Neural crest cell (in vitro differentiated cells): Measurements from ENCODE around the gene CSF1R. TPM values are rescaled to one million over a fixed set of nuclear protein-coding genes. Genes with fewer than 3 reads are reported as not detected.

Source experiments
- DNase-seq: peaks from one replicate; pipeline ENCODE4 v3.0.0; 2021; ENCODE audit warnings: low read depth, mixed read lengths, low spot score
- H3K27ac Mint-ChIP-seq: one replicate; pipeline ENCODE4 v1.8.0; 2021; ENCODE audit warnings: mild to moderate bottlenecking, mixed read lengths; ENCODE audit not compliant: unreplicated experiment
- H3K27me3 Mint-ChIP-seq: 2 replicates; pipeline ENCODE4 v1.8.0; 2021; ENCODE audit warnings: low read depth, mild to moderate bottlenecking, mixed read lengths
- H3K36me3 Mint-ChIP-seq: 2 replicates; pipeline ENCODE4 v1.8.0; 2021; ENCODE audit warnings: low read depth, mild to moderate bottlenecking, mixed read lengths
- H3K4me1 Mint-ChIP-seq: 2 replicates; pipeline ENCODE4 v1.8.0; 2021; ENCODE audit warnings: mixed read lengths
- H3K4me3 Mint-ChIP-seq: one replicate; pipeline ENCODE4 v1.8.0; 2021; ENCODE audit warnings: mild to moderate bottlenecking, mixed read lengths
- H3K9me3 Mint-ChIP-seq: 2 replicates; pipeline ENCODE4 v1.8.0; 2021; ENCODE audit warnings: mixed read lengths
- total RNA-seq: library from RNA; stranded (reverse); gene quantifications from 2 replicates; pipeline ENCODE4 v1.2.1, GENCODE V29; 2021
- TF ChIP-seq, protein P1 (sequence below): fragments of 200-600 bp; sonication (generic); conservative IDR thresholded peaks from 2 replicates; pipeline ENCODE4 v1.5.0; 2021; ENCODE audit warnings: antibody characterized with exemption, mild to moderate bottlenecking

Gene CSF1R
- total RNA-seq, 1 donor from 2014 or later = not detected

DNA sequence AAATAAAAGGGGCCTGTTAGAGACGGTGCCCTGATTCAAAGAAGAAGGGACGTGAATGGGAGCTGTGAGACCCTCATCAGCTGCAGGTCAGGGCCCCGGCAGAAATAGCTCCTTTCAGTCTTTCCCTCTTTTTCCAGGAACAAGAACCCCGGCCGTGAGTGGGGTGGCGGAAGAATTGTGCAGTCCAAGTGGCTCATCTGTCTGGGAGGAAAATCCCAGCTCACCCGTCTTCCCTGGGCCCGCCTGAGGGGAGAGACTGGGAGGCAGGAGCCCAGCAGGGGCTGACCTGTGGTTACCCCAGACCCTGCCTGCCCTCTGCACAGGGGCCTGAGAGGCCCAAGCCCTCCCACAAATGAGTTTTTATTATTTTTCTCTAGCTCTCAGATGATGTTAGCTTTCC, 24.8 kb upstream of the CSF1R start:
- peaks cover 2% of the 10 kb centered on the region for H3K27me3 Mint-ChIP-seq
- TF ChIP-seq, protein P1, sequence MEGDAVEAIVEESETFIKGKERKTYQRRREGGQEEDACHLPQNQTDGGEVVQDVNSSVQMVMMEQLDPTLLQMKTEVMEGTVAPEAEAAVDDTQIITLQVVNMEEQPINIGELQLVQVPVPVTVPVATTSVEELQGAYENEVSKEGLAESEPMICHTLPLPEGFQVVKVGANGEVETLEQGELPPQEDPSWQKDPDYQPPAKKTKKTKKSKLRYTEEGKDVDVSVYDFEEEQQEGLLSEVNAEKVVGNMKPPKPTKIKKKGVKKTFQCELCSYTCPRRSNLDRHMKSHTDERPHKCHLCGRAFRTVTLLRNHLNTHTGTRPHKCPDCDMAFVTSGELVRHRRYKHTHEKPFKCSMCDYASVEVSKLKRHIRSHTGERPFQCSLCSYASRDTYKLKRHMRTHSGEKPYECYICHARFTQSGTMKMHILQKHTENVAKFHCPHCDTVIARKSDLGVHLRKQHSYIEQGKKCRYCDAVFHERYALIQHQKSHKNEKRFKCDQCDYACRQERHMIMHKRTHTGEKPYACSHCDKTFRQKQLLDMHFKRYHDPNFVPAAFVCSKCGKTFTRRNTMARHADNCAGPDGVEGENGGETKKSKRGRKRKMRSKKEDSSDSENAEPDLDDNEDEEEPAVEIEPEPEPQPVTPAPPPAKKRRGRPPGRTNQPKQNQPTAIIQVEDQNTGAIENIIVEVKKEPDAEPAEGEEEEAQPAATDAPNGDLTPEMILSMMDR = no peak
- H3K36me3 Mint-ChIP-seq = no peaks in the 10 kb centered on the region
- H3K4me3 Mint-ChIP-seq = no peak overlapping the region
- no peak overlapping the region for H3K27ac Mint-ChIP-seq
- no peaks in the 10 kb centered on the region for H3K9me3 Mint-ChIP-seq
- H3K4me1 Mint-ChIP-seq = peaks cover 25% of the 10 kb centered on the region
- DNase-seq = no peak

DNA sequence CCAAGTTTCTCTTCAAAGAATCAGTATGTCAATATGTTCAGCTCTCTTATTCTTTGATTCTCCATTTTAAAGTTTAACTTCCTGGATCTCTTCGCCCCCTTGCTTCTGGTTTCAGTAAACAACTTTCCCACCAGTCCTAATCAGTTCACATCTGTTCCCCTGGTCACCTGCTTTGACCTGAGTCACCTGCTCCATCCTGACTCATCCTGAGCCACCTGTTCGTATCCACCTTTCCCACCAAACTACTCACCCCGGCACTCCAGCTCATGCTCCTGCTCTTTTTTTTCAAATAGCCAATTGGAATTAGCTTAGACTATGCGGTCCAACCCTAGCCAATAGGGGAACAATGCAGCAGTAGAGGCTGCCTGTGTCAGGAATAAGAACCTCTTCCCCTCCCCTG, 23.6 kb upstream of the CSF1R start:
- Mint-ChIP-seq H3K27me3 (peaks cover 2% of the 10 kb centered on the region), H3K36me3 (no peaks in the 10 kb centered on the region), H3K4me1 (peaks cover 25% of the 10 kb centered on the region), H3K27ac (no peak overlapping the region), H3K4me3 (no peak overlapping the region), H3K9me3 (no peaks in the 10 kb centered on the region)
- TF ChIP-seq, protein P1 = no peak
- DNase-seq = no peak

DNA sequence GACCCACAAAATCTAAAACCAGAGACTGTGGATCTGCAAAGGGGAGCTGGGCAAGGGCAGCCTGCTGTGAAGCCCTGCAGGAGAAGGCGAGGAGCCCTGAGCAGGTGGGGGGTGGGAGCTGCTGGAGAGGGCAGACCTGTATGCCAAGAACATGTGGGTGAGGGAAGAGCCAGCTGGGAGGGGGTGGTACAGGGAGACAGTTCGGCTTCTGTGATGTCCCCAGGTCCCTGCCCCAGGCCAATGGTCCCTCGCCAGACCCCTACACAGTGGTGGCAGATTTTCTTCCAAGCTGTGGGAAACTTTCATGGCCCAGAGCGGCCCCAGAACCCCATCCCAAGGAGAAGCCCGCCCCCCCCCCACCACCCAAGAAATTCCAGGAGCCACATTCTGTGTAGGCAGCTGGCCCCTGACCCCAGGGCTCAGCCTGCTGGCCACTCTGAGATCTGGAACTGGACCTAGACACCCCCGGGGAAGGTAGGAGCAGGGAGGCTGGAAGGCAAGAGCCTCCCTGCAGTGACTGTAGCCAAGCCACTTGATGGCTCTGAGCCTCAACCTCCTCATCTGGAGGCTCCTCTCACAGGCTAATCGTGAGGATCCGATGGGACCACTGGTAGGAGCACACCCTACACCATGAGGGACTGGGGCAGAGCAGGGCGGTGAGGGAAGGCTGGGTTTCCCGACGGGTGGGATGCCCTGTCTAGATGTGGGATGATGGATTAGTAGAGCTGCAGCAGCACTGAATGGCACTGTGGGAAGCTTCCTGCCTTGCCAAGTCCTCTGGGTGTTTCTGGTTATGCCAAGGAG, 22.6 kb upstream of the CSF1R start:
- H3K27ac Mint-ChIP-seq = no peak overlapping the region
- peaks cover 25% of the 10 kb centered on the region for H3K4me1 Mint-ChIP-seq
- no peaks in the 10 kb centered on the region for H3K36me3 Mint-ChIP-seq
- DNase-seq = no peak
- H3K27me3 Mint-ChIP-seq = peaks cover 2% of the 10 kb centered on the region
- H3K9me3 Mint-ChIP-seq = no peaks in the 10 kb centered on the region
- TF ChIP-seq, protein P1 = no peak
- no peak overlapping the region for H3K4me3 Mint-ChIP-seq

- Mint-ChIP-seq H3K36me3 (no peaks in the 10 kb centered on the region), H3K4me3 (no peak overlapping the region), H3K9me3 (no peaks in the 10 kb centered on the region), H3K27ac (no peak overlapping the region), H3K27me3 (peaks cover 2% of the 10 kb centered on the region), H3K4me1 (peaks cover 25% of the 10 kb centered on the region)
- no peak for DNase-seq
- TF ChIP-seq, protein P1 = no peak
These were observed 21.6 kb upstream of the CSF1R start for GRCh38 chr5:150107909-150108447.

DNA sequence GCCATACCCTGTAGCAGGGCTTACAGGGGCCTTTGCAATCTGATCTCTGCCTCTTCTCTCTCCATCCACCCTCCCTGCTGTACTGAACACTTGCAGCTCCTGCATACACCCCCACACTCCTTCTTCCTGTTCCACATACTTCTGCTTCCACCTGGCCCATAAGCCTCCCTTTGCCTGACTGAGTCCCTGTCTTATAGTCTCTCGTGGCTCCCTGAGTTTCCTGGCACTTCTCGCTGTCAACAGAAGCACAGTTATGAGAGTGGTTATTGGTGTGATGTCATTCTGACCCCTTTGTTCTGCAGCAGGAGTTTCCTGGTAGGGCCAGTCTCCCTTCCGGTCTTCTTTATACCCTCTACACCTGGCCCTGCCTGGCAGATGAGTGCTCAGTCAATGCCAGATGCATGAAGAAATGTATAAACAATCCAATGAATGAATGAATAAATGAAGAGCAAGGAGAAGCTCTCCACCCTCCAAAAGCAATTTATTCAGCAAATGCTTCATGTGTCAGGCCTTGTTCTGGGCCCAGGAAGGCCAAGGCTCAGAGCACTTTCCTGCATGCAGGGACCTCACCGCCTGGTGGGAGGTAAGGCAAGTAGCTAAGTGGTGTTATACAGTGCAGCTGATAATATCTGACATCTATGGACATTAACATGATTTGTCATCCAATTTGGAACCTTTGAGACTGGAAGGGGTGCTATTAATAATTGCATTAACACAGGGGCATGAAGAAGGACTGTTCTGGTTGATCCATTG, 20.5 kb upstream of the CSF1R start:
- H3K27me3 Mint-ChIP-seq = peaks cover 2% of the 10 kb centered on the region
- TF ChIP-seq, protein P1 = no peak
- H3K27ac Mint-ChIP-seq = peak overlapping the region; percentile 32
- peaks cover 19% of the 10 kb centered on the region for H3K4me1 Mint-ChIP-seq
- H3K36me3 Mint-ChIP-seq = no peaks in the 10 kb centered on the region
- DNase-seq = no peak
- H3K4me3 Mint-ChIP-seq = no peak overlapping the region
- H3K9me3 Mint-ChIP-seq = no peaks in the 10 kb centered on the region
